DMS53 treated with DMSO at 0.1 percent for 48 hours (cell line): ENCODE results near the gene CYSRT1.
"Not testable (repeated sequence)": the region's sequence is repeated elsewhere in the genome, so short reads cannot be mapped to it uniquely, and the experiment has no call there.

Experiments
- DNase-seq: peaks from one replicate; lab custom pipeline; 2025; ENCODE audit not compliant: unreplicated experiment; lab: John Stamatoyannopoulos, UW

CYSRT1 gene

GRCh38 chr9:137236936-137237421 is 12.0 kb downstream of the CYSRT1 start:
- no peak for DNase-seq

DNA sequence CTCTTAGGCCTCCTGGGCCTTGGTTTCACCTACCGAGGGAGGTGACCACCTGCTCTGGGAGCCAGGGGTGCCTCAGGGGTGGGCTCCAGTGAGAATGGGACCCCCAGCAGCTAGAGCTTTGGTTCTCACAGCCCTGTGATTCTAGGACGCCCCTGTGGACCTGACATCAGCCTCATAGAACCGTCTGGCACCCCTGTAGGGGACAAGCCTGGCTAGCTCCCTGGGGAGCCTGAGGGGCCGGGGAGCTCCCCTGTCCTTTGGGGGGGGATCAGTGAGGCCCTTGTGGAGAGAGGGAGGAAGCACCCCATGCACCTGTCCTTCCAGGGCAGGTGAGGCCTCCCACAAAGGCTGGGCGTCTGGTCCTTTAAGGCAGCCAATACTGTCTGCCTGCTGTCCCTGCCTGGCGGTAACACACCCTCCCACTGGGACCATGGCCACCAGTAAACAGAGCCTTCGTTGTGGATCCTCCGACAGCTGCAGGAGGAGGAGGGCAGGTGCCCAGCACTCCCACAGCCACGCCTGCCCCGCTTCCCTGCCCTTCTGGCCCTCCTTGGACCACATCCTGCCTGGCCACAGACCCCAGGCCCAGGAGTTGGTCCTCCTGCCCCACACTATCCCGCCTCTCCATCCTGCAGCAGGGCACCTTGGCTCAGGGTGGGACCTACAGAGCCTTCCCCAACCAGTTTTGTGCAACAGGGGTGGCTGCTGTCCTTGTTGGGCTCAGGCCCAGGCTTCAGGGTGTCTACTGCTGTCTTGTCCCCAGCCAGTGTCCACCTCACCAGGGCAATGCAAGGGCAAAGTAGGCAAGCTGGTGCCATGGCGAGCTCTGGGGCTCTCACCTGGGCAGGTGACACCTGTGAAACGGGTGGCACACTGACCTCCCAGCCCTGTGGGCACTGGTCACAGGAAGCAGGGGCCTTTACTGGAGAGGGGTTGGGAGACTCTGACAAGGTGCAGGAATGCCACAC is 13.1 kb downstream of the CYSRT1 start:
- peak; percentile 77 for DNase-seq

DNA sequence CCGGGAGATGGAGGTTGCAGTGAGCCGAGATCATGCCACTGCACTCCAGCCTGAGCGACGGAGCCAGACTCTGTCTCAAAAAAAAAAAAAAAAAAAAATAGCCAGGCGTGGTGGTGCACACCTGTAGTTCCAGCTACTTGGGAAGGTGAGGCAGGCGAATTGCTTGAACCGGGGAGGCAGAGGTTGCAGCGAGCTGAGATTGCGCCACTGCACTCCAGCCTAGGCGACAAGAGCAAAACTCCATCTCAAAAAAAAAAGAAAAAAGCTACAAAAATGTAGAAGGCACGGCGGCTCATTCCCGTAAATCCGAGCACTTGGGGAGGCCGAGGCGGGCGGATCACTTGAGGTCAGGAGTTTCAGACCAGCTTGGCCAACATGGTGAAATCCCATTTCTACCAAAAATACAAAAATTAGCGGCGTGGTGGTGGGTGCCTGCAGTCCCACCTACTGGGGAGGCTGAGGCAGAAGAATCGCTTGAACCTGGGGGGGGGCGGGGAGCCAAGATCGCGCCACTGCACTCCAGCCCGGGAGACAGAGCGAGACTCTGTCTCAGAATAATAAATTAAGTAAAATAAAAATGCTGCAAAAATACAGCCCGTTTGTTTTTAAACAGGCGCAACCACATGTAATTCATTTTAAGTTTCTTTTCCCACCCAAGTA is 14.7 kb downstream of the CYSRT1 start:
- DNase-seq, result not testable (repeated sequence)

DNA sequence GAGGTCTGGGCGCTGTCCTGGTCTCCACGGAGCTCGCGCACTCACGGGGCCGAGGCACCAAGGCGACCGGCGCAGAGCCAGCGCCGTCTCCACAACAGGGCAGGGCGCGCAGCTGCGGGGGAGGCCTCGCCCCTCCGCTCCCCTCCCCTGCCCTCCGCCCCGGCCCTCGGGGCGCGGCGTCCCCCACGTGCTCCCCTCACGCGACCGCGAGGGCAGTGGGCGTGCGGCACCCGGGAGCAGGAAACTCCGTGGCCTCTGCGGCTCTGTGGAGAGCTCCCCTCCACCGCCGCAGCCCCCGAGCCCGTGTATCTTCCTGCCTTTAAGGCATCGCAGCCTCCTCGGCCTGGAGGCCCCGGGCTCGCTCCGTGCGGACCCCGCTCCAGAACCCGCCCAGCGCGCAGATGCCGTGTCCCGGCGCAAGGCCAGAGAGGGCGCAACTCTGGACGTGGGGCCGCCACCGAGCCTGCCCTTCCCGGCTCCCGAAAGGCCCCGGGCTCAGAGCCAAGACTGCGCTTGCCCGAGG is 15.4 kb downstream of the CYSRT1 start:
- no peak for DNase-seq

GRCh38 chr9:137240841-137241489 is 16.0 kb downstream of the CYSRT1 start, which contains the start of gene TUBB4B:
TSS of gene TUBB4B (plus strand) at chr9:137241287. CDS start at chr9:137241361, 74 bp downstream.
- DNase-seq, result peak; percentile 98

DNA sequence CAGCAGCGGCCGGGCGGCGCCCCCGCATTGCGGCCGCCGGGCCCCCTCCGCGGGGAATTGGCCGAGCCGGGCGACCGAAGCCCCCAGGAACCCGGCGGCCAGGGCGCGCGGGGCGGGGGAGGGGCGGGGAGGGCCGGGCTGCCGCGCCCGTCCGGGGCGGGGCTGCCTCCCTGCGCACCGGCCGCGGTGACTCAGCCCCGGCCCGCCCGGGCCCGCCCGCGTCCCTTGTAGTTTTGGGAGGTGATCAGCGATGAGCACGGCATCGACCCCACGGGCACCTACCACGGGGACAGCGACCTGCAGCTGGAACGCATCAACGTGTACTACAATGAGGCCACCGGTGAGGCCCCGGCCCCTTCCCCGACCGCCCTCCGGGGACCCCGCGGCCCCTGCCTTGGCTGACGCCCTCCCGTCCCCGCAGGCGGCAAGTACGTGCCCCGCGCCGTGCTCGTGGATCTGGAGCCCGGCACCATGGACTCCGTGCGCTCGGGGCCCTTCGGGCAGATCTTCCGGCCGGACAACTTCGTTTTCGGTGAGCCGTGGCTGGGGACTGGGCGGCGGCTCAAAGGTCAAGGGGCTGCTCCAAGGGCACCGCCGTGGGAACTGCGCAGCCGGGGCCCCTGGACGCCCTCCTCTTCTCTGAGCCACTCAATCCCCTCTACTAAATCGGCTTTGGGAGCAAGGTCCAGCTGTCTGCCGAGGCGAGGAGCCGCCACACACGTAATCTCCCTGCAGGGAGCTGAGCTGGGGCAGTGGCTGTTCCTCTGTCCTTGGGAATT is 16.7 kb downstream of the CYSRT1 start:
- DNase-seq, result no peak

- DNase-seq, result no peak
Observed at GRCh38 chr9:137242269-137243203, 17.6 kb downstream of the CYSRT1 start.

DNA sequence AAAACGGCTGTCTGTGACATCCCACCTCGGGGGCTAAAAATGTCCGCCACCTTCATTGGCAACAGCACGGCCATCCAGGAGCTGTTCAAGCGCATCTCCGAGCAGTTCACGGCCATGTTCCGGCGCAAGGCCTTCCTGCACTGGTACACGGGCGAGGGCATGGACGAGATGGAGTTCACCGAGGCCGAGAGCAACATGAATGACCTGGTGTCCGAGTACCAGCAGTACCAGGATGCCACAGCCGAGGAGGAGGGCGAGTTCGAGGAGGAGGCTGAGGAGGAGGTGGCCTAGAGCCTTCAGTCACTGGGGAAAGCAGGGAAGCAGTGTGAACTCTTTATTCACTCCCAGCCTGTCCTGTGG is 18.3 kb downstream of the CYSRT1 start:
- DNase-seq, result not testable (repeated sequence)

DNA sequence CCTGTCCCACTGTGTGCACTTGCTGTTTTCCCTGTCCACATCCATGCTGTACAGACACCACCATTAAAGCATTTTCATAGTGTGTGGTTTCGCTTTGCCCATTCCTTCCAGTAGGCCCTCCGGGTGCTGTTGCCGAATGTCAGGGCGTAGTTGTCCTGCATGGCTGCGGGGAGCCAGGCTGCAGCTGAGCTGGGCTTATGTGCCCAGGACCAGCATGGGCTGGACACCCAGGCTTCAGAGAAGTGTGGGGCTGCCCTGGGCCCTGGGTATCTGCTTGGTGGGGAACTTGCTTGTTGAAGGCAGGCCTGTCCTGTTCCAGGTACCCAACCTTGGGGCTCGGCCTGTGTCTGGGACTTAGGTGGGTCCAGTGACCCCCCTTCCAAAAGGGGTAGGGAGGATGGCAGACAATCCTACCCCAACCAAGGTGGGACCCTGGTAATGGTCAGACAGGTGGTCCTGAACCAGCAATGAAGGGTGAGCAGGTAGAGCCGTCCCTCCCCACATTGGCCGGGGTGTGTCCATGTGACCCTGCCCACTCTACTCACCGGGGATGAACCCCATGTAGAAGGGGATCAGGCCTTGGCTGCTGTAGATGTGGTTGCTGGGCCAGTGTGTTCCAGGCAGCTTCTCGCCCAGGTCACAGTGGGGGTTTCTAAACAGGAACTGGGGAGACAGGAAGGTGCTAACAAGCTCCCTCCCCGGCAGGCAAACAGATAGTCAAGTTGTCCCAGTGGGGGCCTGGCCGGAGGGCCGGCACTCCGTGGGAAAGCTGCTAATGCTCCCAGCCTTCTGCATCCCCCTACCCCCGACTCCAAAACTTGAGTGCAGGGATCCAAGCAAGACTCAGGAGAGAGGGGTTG is 18.9 kb downstream of the CYSRT1 start:
- no peak for DNase-seq

GRCh38 chr9:137244486-137245449 is 19.8 kb downstream of the CYSRT1 start:
- no peak for DNase-seq

DNA sequence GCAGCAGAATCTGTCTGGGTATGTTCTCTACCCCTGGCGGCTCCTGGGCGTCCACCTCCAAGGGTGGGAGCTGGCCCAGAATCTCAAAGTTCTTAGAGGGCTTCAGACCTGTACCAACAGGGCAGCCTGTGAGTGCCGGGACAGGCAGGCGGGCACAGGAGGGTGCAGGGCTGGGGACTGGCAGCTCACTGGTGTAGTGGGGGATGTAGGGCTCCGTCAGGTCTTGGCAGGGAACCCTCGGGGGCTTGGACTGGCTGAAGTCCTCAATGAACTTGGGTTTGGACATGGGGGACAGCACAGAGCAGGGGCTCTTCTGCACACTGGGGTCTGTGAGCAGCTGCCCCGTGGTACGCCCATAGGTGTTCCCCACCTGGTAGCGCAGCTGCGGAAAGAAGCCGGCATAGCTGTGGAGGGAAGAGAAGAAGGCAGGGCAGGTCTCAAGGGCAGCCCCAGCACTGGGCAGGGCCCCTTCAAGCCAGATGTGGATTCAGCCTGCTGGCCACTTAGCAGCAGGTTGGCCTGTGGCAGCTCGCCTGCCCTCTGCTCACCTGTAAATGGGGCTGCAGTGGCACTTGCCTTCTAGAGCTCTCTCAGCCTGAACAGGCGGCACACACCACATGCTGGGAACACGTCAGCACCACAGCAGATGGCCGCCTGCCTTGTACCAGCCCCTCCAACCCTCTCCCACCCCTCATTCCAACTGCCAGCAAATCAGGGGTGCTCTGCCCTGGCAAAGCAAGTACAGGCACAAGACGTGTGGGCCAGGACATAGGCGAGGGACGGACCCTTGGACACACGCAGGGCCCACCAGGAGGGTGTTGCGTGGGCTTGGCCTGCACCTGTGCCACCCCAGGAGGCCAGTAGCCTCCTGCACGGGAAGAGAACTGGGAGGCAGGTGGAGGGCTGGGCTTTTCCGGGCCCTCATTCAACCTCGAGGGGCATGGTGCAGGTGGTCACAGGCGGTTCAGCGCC is 20.8 kb downstream of the CYSRT1 start:
- no peak for DNase-seq

DNA sequence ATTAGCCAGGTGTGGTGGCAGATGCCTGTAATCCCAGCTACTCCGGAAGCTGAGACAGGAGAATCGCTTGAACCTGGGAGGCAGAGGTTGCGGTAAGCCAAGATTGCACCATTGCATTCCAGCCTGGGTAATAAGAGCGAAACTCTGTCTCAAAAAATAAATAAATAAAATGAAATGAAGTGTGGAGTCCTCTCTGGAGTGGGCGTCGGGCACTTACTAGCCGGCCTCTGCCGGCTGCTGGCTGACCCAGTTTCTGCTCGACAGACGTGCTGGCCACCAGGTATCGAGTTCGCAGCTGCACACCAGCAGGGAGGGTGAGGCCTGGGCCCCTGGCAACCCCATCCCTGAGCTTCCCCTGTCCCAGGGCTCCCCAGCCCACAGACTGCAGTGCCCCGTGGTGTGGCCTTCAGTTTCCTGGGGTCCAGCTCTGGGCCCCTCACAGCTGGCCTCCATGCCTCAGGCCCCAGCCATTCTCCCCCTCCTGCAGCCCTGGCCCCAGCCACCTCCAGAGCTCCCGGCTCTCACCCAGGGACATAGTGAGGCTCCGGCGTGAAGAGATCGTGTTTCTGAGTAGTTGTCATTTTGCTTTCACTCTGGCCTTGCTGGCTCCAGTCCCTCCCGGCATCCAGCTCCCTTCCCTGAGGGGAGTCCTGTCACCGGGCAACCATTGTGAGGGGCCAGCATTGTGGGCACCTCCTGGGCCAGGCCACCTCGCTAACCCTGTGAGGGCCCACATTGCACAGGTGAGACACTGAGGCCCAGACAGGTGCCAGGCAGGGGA is 22.4 kb downstream of the CYSRT1 start:
- no peak for DNase-seq

GRCh38 chr9:137247916-137248175 is 22.9 kb downstream of the CYSRT1 start:
- DNase-seq, result no peak

DNA sequence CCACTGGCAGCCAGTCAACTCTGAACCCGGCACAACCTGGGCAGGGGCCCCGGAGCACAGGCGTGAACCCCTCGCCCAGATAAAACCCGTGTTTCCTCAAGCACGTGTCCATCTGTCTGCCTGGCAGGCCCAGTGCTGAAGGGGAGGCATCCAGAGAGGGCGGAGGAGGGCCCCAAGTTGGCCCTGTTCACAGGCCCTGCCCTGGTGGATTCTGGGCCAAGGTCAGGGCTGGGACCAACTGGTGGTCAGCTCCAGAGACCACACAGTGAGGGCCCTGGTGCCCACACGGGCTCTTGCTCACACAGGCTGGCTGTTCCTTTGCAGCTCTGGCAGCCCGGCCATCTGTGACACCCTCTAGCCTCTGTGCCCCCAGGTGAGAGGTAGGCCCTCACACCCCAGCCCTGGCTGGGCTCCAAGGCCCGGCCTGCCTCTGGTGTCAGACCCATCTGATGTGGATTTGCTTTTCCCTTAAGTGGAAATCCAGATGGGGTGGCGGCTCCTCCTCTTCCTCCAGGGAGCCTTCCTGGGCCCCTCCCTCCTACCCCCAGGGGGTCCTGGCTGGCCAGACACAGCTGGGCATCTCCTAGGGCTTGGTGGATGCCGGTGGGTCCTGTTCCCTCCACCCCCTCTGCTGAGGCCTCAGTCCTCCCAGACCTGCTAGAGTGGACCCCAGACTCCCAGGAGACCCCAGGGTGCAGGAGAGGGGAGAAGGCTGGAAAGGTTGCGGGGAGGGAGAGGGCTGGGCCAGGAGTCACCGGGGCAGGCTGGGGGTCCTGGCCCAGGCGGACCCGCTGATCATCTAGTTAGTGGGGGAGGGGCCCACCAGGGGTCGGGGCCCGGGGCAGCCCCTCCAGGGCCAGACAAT is 25.6 kb downstream of the CYSRT1 start:
- no peak for DNase-seq

DNA sequence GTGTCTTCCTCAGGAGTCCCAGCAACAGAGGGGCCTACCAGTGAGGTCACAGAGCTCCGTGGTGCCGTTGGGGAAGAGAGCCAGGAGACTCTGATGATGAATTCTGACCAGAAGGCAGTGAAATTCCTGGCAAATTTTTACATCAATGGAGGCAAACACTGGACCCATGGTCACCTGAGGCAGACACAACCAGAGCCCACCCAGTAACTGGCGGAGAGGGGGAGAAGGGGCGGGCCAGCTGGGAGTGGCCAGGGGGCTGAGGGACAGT is 26.2 kb downstream of the CYSRT1 start, which contains the start of gene STPG3:
STPG3 (plus strand) TSS at position 93 of the 268 bp plus-strand sequence; CDS start at position 94, 1 bp downstream.
- DNase-seq, result no peak
